ENCODE measurements around the gene ELOVL5. TPM values are rescaled to one million over a fixed set of nuclear protein-coding genes. Genes with fewer than 3 reads are reported as not detected.
A peak's percentile ranks its signal among the peaks of the same experiment; 100 is the strongest.

ELOVL5 gene
- total and polyA plus RNA-seq, 10 donors: 48.8 to 113 (median 91.2) TPM

DNA sequence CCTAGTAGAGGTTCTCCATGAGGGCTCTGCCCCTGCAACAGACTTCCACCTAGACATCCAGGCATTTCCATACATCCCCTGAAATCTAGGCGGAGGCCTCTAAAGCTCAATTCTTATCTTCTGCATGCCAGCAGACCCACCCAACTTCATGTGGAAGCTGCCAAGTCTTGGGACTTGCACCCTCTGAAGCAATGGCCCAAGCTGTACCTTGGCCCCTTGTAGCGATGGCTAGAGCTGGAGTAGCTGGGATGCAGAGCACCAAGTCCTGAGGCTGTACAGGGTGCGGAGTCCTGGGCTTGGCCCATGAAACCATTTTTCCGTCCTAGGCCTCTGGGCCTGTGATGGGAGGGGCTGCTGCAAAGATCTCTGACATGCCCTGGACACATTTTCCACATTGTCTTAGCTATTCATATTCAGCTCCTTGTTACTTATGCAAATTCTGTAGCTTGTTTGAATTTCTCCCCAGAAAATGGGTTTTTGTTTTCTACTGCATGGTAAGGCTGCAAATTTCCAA, 17.4 kb upstream of the ELOVL5 start:
- Histone ChIP-seq H3K4me3 (no peak overlapping the region), H3K9me3 (peaks cover 0 to 11% (median 6%) of the 10 kb centered on the region in 8 donors), H3K4me1 (peaks cover 0 to 11% (median 6%) of the 10 kb centered on the region in 6 donors), H3K36me3 (no peaks in the 10 kb centered on the region), H3K27ac (no peak overlapping the region), H3K27me3 (replicated peaks in 1 of 7) (no peaks in the 10 kb centered on the region)
- TF ChIP-seq, protein P1, sequence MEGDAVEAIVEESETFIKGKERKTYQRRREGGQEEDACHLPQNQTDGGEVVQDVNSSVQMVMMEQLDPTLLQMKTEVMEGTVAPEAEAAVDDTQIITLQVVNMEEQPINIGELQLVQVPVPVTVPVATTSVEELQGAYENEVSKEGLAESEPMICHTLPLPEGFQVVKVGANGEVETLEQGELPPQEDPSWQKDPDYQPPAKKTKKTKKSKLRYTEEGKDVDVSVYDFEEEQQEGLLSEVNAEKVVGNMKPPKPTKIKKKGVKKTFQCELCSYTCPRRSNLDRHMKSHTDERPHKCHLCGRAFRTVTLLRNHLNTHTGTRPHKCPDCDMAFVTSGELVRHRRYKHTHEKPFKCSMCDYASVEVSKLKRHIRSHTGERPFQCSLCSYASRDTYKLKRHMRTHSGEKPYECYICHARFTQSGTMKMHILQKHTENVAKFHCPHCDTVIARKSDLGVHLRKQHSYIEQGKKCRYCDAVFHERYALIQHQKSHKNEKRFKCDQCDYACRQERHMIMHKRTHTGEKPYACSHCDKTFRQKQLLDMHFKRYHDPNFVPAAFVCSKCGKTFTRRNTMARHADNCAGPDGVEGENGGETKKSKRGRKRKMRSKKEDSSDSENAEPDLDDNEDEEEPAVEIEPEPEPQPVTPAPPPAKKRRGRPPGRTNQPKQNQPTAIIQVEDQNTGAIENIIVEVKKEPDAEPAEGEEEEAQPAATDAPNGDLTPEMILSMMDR (IDR thresholded peaks at IDR 0.05 in 8 of 11, conservative IDR thresholded peaks at IDR 0.05 in 3 of 11): no peak
- no peak for TF ChIP-seq POLR2AphosphoS5 (IDR thresholded peaks at IDR 0.05)
- TF ChIP-seq POLR2A (IDR thresholded peaks at IDR 0.05): no peak
- DNase-seq: no peak
- intact Hi-C loops (cut with DNase I; ENCODE audit: low total_unique reads): no loop called here
- WGBS, 5 donors: 96 to 99% (median 97%) methylated on average over 4 of the region's 4 CpGs

DNA sequence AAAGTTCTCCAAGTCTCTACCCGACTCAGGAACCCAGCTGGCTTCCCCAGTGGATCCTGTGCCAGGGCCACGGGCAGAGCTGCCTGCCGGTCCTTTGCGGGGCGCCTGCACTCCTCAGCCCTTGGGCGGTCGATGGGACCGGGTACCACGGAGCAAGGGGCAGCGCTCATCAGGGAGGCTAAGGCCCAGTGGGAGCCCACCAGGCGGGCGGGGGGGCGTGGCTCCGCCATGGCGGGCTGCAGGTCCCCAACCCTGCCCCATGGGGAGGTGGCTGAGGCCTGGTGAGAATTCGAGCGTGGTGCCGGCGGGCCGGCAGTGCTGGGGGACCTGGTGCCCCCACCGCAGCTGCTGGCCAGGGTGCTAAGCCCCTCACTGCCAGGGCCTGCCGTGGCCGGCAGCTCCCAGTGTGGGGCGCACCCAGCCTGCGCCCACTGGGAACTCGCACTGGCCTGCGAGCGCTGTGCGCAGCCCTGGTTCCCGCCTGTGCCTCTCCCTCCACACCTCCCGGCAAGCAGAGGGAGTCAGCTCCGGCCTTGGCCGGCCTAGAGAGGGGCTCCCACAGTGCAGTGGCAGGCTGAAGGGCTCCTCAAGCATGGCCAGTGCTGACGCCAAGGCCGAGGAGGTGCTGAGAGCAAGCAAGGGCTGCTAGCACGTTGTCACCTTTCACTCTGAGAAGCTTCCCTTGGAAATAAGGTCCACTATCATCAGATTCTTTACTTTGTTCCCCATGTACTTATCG, 14.8 kb upstream of the ELOVL5 start:
- WGBS, 5 donors: 95 to 98% (median 97%) methylated on average over 22 to 37 of the region's 37 CpGs
- DNase-seq: peak; percentile 76
- Histone ChIP-seq H3K4me3 (no peak overlapping the region), H3K9me3 (peaks cover 0 to 11% (median 6%) of the 10 kb centered on the region in 8 donors), H3K27me3 (replicated peaks in 1 of 7) (no peaks in the 10 kb centered on the region), H3K4me1 (peaks cover 5 to 33% (median 27%) of the 10 kb centered on the region in 6 donors), H3K36me3 (no peaks in the 10 kb centered on the region), H3K27ac (no peak overlapping the region)
- intact Hi-C loops (cut with DNase I; ENCODE audit: low total_unique reads): no loop called here
- TF ChIP-seq POLR2A (IDR thresholded peaks at IDR 0.05): no peak
- TF ChIP-seq, protein P1 (IDR thresholded peaks at IDR 0.05 in 8 of 11, conservative IDR thresholded peaks at IDR 0.05 in 3 of 11): no peak
- TF ChIP-seq POLR2AphosphoS5 (IDR thresholded peaks at IDR 0.05): no peak

DNA sequence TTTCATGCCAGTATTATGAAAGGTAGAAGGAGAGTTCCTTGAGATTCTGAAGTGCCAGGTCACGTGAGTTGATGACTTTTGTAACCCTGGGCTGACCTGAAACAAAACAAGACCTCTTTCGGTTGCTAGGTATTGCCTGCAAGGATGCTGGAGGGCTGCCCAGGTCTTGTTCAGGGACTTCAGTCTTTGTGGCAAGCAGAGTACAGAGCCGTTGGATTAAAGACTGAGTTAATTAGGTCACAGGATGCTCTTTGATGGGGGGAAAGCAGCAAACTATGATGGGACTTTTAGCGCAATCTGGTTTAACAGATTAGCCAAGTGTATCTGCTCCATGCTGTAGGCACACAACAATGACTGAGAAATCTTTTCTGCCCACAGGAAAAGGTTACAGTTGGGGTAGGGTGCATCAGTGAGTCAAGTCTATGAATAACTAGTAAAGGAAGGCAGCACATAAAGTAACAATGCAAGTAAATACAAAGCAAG, 12.8 kb upstream of the ELOVL5 start:
- H3K27ac ChIP-seq: peak overlapping the region in 5 of 8 donors; percentile 43 to 96 (median 94)
- H3K36me3 ChIP-seq: no peaks in the 10 kb centered on the region
- H3K4me3 ChIP-seq: no peak overlapping the region
- 41 to 65% (median 44%) methylated on average over 4 of the region's 4 CpGs for WGBS, 5 donors
- H3K27me3 ChIP-seq (replicated peaks in 1 of 7): no peaks in the 10 kb centered on the region
- TF ChIP-seq POLR2A (IDR thresholded peaks at IDR 0.05) (no peak), POLR2AphosphoS5 (IDR thresholded peaks at IDR 0.05) (peak in 1 of 3 donors; percentile 28)
- TF ChIP-seq, protein P1 (IDR thresholded peaks at IDR 0.05 in 8 of 11, conservative IDR thresholded peaks at IDR 0.05 in 3 of 11): no peak
- H3K9me3 ChIP-seq: peaks cover 0 to 5% (median 2%) of the 10 kb centered on the region in 8 donors
- peaks cover 11 to 52% (median 41%) of the 10 kb centered on the region in 6 donors for H3K4me1 ChIP-seq
- intact Hi-C loops (cut with DNase I; ENCODE audit: low total_unique reads): no loop called here
- DNase-seq: no peak

Data from spleen (tissue), 11 donors.